GM12878 (cell line): ENCODE results near the gene SERBP1. TPM values are rescaled to one million over a fixed set of nuclear protein-coding genes. Genes with fewer than 3 reads are reported as not detected.

Experiments used
- BCLAF1 ChIP-seq: fragments of 450-650 bp; IDR thresholded peaks from 2 replicates; pipeline ENCODE4 v1.6.1; 2017; ENCODE audit warnings: antibody characterized with exemption, mild to moderate bottlenecking, moderate library complexity
- CBX3 ChIP-seq: fragments of 200-600 bp; sonication (generic); IDR thresholded peaks from 2 replicates; pipeline ENCODE4 v1.6.1; 2016; ENCODE audit warnings: low read depth, borderline replicate concordance
- NR2C2 ChIP-seq: IDR thresholded peaks from 2 replicates; pipeline ENCODE4 v1.6.1; 2011; ENCODE audit warnings: borderline replicate concordance, low read depth; ENCODE audit not compliant: control insufficient read depth, insufficient read length
- POLR2A ChIP-seq: IDR thresholded peaks from 2 replicates; pipeline ENCODE4 v1.6.1; 2011; ENCODE audit warnings: low read depth, mild to moderate bottlenecking, low read length
- RCOR1 ChIP-seq: conservative IDR thresholded peaks from 2 replicates; pipeline ENCODE4 v1.6.1; 2012; ENCODE audit warnings: low read depth, low read length, improper control_type of control experiment
- SIN3A ChIP-seq: IDR thresholded peaks from 2 replicates; pipeline ENCODE4 v1.6.1; 2012; ENCODE audit warnings: low read depth, low read length, improper control_type of control experiment
- TARDBP ChIP-seq: IDR thresholded peaks from 2 replicates; pipeline ENCODE4 v1.6.1; 2016; ENCODE audit warnings: borderline replicate concordance
- USF1 ChIP-seq: IDR thresholded peaks from 2 replicates; pipeline ENCODE4 v1.6.1; 2011; ENCODE audit warnings: borderline replicate concordance, low read depth, mild to moderate bottlenecking, moderate library complexity, mixed read lengths, low read length; ENCODE audit not compliant: insufficient read depth; ENCODE audit errors: extremely low read length
- polyA plus RNA-seq, 11 experiments: library from polyadenylated mRNA; depleted of rRNA in 4 of 11; unstranded in 6 of 11; stranded (reverse) in 5 of 11; fragments of >200 nt; fragmentation: Nextera tagmentation in 4 of 11; fragmentation: Illumina TruSeq in 1 of 11; extraction: Ambion mirVana in 4 of 11; extraction: Trizol in 1 of 11; gene quantifications; 1 replicate in 1 of 11; 2 replicates in 10 of 11; pipeline versions ENCODE4 v1.2.1 to v1.2.3, GENCODE V29; 2011 to 2016; ENCODE audit warnings: inconsistent platforms in 2 of 11, missing spikeins in 2 of 11, low read depth in 1 of 11
- total RNA-seq, 4 experiments: library from RNA; depleted of rRNA in 3 of 4; stranded (reverse); fragments of >200 nt in 3 of 4; fragmentation: Illumina TruSeq in 1 of 4; extraction: Trizol in 1 of 4; gene quantifications; 2 replicates each; pipeline versions ENCODE4 v1.2.1 to v1.2.3, GENCODE V29; 2013 to 2021
- TF ChIP-seq, protein P1 (sequence below): fragments of 450-650 bp; IDR thresholded peaks from 2 replicates; pipeline ENCODE4 v1.6.1; 2017; ENCODE audit warnings: mild to moderate bottlenecking, low read depth, inconsistent platforms; ENCODE audit not compliant: poor library complexity, severe bottlenecking

The SERBP1 gene
- total and polyA plus RNA-seq, 10 of the 15 experiments (the other 5 are each of a cell fraction or from before 2014, with no cell fraction given): 76.7 to 509 (median 384) TPM

DNA sequence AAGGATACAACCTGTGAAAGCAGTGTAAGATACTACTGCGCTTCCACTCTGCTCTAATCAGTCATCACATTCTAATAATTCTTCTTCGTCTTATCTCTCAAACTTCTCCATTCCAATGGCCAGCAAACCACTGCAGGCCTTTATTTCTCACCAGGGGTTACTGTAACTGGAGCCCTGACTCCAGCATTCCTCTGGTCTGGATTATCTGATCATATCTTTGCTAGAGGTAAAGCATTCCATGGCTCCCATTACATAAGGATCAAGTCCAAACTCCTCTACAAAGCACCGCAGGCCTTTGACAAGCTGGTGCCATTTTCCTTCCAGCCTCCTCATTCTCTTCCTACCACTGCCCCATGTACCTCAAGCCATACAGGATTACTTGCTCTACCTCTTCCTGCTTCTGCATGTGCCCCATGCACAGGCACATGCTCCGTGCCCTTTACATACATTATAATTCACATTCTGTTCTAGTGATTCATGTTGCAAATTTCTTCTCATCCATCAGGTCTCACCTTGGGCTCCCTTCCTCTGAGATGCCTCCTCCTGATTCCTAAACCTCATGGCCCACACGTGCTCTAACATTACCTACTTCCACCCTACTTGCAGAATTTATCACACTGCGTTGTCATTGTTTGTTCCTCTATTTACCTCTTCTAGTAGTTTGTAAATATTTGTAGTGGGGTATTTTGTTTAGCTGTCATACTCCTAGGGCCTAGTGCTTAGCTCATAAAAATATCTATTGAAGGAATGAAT is 9.3 kb upstream of the SERBP1 start (continued):
- TF ChIP-seq NR2C2: no peak
- TF ChIP-seq, protein P1, sequence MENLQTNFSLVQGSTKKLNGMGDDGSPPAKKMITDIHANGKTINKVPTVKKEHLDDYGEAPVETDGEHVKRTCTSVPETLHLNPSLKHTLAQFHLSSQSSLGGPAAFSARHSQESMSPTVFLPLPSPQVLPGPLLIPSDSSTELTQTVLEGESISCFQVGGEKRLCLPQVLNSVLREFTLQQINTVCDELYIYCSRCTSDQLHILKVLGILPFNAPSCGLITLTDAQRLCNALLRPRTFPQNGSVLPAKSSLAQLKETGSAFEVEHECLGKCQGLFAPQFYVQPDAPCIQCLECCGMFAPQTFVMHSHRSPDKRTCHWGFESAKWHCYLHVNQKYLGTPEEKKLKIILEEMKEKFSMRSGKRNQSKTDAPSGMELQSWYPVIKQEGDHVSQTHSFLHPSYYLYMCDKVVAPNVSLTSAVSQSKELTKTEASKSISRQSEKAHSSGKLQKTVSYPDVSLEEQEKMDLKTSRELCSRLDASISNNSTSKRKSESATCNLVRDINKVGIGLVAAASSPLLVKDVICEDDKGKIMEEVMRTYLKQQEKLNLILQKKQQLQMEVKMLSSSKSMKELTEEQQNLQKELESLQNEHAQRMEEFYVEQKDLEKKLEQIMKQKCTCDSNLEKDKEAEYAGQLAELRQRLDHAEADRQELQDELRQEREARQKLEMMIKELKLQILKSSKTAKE: no peak
- TF ChIP-seq USF1: no peak
- TF ChIP-seq BCLAF1: no peak
- TF ChIP-seq RCOR1: no peak
- no peak for TF ChIP-seq TARDBP
- no peak for TF ChIP-seq SIN3A
- TF ChIP-seq POLR2A: no peak
- no peak for TF ChIP-seq CBX3
